Stomach (tissue), 9 donors: ENCODE data around the gene PPP4R2. TPM values are rescaled to one million over a fixed set of nuclear protein-coding genes. Genes with fewer than 3 reads are reported as not detected.
"Not testable (repeated sequence)": the region's sequence is repeated elsewhere in the genome, so short reads cannot be mapped to it uniquely, and the experiment has no call there.

Experiments used
- DNase-seq, 2 donors: peaks; one replicate each; pipeline versions ENCODE4 v3.0.0 to v3.0.0-alpha.2; 2013 to 2019
- H3K27ac ChIP-seq, 5 donors: fragments of 200-600 bp in 4 of 5; sonication (generic) in 4 of 5; one replicate each; pipeline ENCODE4 v1.5.1; 2013 to 2019; ENCODE audit warnings: mild to moderate bottlenecking in 1 of 5, moderate library complexity in 1 of 5
- H3K27me3 ChIP-seq, 3 donors: fragments of 200-600 bp; sonication (generic); one replicate each; pipeline ENCODE4 v1.5.1; 2017 to 2019; ENCODE audit warnings: mixed run types in 1 of 3
- H3K36me3 ChIP-seq, 4 donors: fragments of 200-600 bp; sonication (generic); 1 replicate in 3 of 4; 2 replicates in 1 of 4; pipeline ENCODE4 v1.5.1; 2016 to 2019
- H3K4me1 ChIP-seq, 4 donors: fragments of 200-600 bp; sonication (generic); one replicate each; pipeline ENCODE4 v1.5.1; 2016 to 2019
- H3K4me3 ChIP-seq, 4 donors: fragments of 200-600 bp; sonication (generic) in 3 of 4; one replicate each; pipeline ENCODE4 v1.5.1; 2016 to 2019; ENCODE audit warnings: mild to moderate bottlenecking in 1 of 4
- H3K9me3 ChIP-seq, 4 donors: fragments of 200-600 bp; sonication (generic); one replicate each; pipeline ENCODE4 v1.5.1; 2016 to 2019
- EP300 ChIP-seq: sonication (generic); formaldehyde crosslinking; IDR thresholded peaks from one replicate; pipeline ENCODE4 v1.6.1; 2017; ENCODE audit warnings: antibody characterized with exemption
- POLR2A ChIP-seq, 4 donors: fragments of 450-650 bp; IDR thresholded peaks; one replicate each; pipeline ENCODE4 v1.6.1; 2016; ENCODE audit warnings: antibody characterized with exemption in 4 of 4, control low read depth in 2 of 4, mild to moderate bottlenecking in 1 of 4, moderate library complexity in 1 of 4
- POLR2AphosphoS5 ChIP-seq, 3 donors: sonication (generic); formaldehyde crosslinking; IDR thresholded peaks; one replicate each; pipeline ENCODE4 v1.6.1; 2016; ENCODE audit warnings: antibody characterized with exemption in 3 of 3
- WGBS, 5 donors: extraction: QIAGEN DNeasy Blood & Tissue Kit in 3 of 5; methylation state at CpG; one replicate each; pipeline versions ENCODE4 v1.1.5 to v1.1.7; 2013 to 2018; 5-methylcytosine and 5-hydroxymethylcytosine counted together
- intact Hi-C: fragments of 100-400 bp; cut with DNase I; formaldehyde crosslinking; loops from one replicate; pipeline ENCODE4 v1.15.1; 2023; ENCODE audit warnings: low total_unique reads
- polyA plus RNA-seq, 3 donors: library from polyadenylated mRNA; stranded (reverse); fragments of 200-250 nt; gene quantifications; one replicate each; pipeline ENCODE4 v1.2.3, GENCODE V29; 2013
- total RNA-seq, 5 donors: library from RNA; depleted of rRNA; stranded (reverse); fragments of >200 nt; gene quantifications; one replicate each; pipeline versions ENCODE4 v1.1.0 to v1.2.3, GENCODE V29; 2014 to 2016
- TF ChIP-seq, protein P1 (sequence below), 7 experiments: fragments of 450-650 bp in 4 of 7; fragments of 200-600 bp in 3 of 7; sonication (generic) in 3 of 7; IDR thresholded peaks; one replicate each; pipeline ENCODE4 v1.5.1; 2016 to 2019; ENCODE audit warnings: antibody characterized with exemption in 7 of 7, control low read depth in 2 of 7, mild to moderate bottlenecking in 1 of 7
- donor health status: healthy with polysubstance abuse.
- donor health status: Bipolar disorder and iron deficiency.
- donor health status: healthy.

PPP4R2 gene
- total and polyA plus RNA-seq, 8 donors, result 10.7 to 100 (median 21.8) TPM

DNA sequence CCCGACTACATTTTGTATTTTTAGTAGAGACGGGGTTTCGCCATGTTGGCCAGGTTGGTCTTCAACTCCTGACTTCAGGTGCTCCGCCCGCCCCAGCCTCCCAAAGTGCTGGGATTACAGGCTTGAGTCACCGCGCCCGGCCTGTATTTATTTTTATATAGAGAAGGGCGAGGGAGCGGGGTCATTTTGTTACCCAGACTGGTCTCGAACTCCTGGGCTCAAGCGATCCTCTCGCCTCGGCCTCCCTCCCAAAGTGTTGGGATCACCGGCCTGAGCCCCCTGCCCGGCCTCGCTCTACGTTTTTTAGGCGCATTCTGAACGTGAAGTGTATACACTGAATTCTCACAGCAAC, 514 bp upstream of the PPP4R2 start:
- TF ChIP-seq, protein P1, sequence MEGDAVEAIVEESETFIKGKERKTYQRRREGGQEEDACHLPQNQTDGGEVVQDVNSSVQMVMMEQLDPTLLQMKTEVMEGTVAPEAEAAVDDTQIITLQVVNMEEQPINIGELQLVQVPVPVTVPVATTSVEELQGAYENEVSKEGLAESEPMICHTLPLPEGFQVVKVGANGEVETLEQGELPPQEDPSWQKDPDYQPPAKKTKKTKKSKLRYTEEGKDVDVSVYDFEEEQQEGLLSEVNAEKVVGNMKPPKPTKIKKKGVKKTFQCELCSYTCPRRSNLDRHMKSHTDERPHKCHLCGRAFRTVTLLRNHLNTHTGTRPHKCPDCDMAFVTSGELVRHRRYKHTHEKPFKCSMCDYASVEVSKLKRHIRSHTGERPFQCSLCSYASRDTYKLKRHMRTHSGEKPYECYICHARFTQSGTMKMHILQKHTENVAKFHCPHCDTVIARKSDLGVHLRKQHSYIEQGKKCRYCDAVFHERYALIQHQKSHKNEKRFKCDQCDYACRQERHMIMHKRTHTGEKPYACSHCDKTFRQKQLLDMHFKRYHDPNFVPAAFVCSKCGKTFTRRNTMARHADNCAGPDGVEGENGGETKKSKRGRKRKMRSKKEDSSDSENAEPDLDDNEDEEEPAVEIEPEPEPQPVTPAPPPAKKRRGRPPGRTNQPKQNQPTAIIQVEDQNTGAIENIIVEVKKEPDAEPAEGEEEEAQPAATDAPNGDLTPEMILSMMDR (IDR thresholded peaks at IDR 0.05), result no peak
- TF ChIP-seq POLR2AphosphoS5 (IDR thresholded peaks at IDR 0.05), result no peak
- no peak for TF ChIP-seq POLR2A (IDR thresholded peaks at IDR 0.05)
- TF ChIP-seq EP300, result no peak
- no peak for DNase-seq
- WGBS, 5 donors, result 71 to 86% (median 80%) methylated on average over 20 of the region's 20 CpGs
- intact Hi-C loops, result loop anchor here (5.0 kb wide), 1 partner anchor 149 kb away; the partner anchor contains the start of gene SHQ1
- Histone ChIP-seq H3K27ac (peak overlapping the region; percentile 97 to 99 (median 99)), H3K36me3 (peaks cover 0 to 3% (median under 1%) of the 10 kb centered on the region in 4 donors), H3K9me3 (no peaks in the 10 kb centered on the region), H3K4me1 (peaks cover 27 to 43% (median 39%) of the 10 kb centered on the region in 4 donors), H3K27me3 (no peaks in the 10 kb centered on the region), H3K4me3 (peak overlapping the region; percentile 75 to 87 (median 86))

DNA sequence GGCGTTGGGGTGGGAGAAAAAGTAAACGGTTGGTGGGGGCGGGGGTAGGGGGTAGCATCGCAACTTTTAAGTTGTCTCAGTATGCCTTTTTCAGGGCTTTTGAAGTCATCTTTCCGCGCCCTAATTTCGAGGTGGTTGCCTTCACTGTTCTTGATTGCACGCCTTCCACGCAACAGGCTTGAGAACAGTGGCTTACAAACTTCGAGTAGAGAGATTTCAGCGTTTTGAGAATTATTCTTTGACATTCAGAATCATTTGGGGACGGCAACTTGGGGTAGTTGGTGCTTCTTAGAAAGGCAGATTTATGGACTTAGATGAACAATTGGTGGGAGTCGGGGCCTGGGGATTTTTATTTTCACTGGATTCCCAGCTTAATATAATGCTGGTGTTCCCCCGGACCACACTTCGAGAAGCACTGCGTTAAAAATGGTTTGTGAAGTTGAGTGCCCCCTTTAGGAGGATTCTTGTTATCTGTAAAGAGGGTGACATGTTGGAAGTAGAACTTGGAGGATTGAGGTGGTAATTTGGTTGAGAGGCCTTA, 880 bp downstream of the PPP4R2 start:
- DNase-seq, result peak in 1 of 2 donors; percentile 81
- no peaks in the 10 kb centered on the region for H3K27me3 ChIP-seq
- no peak for TF ChIP-seq POLR2AphosphoS5 (IDR thresholded peaks at IDR 0.05)
- TF ChIP-seq, protein P1 (IDR thresholded peaks at IDR 0.05), result peak in 2 of 7 experiments; percentile 9 to 38
- TF ChIP-seq EP300, result no peak
- TF ChIP-seq POLR2A (IDR thresholded peaks at IDR 0.05), result no peak
- 0 to 1% (median 0%) methylated on average over 16 of the region's 16 CpGs for WGBS, 5 donors
- peaks cover 30 to 57% (median 52%) of the 10 kb centered on the region in 4 donors for H3K4me1 ChIP-seq
- peak overlapping the region; percentile 75 to 87 (median 86) for H3K4me3 ChIP-seq
- H3K27ac ChIP-seq, result peak overlapping the region; percentile 97 to 99 (median 99)
- H3K9me3 ChIP-seq, result no peaks in the 10 kb centered on the region
- intact Hi-C loops, result loop anchor here (5.0 kb wide), 1 partner anchor 150 kb away; the partner anchor contains the start of gene SHQ1
- peaks cover 0 to 15% (median 11%) of the 10 kb centered on the region in 4 donors for H3K36me3 ChIP-seq

DNA sequence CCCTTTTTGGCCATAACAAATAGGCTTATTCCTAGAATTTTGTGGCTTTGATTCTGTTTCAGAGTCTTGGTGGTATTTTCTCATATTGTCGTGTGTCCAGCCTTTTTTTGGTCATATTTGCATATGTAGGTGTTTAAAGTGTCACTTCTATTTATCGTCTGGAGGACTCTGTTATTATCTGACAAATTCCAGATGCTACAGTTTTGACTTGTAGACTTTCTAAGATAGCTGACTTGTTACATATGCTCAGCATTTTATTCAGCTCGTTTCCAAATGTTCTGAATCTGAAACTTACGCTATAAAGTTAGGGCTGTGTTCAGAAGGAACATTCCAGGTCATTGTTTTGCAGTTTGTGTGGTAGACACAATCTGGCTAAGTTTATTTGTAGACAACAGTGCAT, 1.9 kb downstream of the PPP4R2 start:
- WGBS, 5 donors, result 10 to 17% (median 11%) methylated on average over 4 of the region's 4 CpGs
- H3K27me3 ChIP-seq, result no peaks in the 10 kb centered on the region
- peak in 1 of 2 donors; percentile 20 for DNase-seq
- TF ChIP-seq POLR2AphosphoS5 (IDR thresholded peaks at IDR 0.05), result no peak
- H3K9me3 ChIP-seq, result no peaks in the 10 kb centered on the region
- peak overlapping the region in 3 of 5 donors; percentile 97 to 99 (median 99) for H3K27ac ChIP-seq
- peaks cover 0 to 24% (median 13%) of the 10 kb centered on the region in 4 donors for H3K36me3 ChIP-seq
- peak overlapping the region; percentile 75 to 87 (median 86) for H3K4me3 ChIP-seq
- peaks cover 30 to 67% (median 59%) of the 10 kb centered on the region in 4 donors for H3K4me1 ChIP-seq
- intact Hi-C loops, result loop anchor here (5.0 kb wide), 1 partner anchor 151 kb away; the partner anchor contains the start of gene SHQ1

DNA sequence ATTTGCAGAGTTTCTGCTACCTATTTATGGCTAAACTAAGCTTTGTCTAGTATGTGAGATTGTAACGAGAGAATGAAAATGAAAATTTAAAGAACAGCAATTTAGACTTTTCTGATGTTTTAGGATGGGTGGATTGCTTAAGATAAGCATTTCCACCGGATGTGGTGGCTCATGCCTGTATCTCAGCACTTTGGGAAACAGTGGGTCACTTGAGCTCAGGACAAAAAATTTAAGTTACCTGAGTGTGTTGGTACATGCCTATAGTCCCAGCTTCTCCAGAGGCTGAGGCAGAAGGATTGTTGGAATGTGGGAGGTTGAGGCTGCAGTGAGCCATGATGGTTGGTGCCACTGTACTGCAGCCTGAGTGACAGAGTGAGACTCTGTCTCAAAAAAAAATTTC, 3.3 kb downstream of the PPP4R2 start:
- H3K9me3 ChIP-seq, result no peaks in the 10 kb centered on the region
- H3K27me3 ChIP-seq, result no peaks in the 10 kb centered on the region
- H3K4me1 ChIP-seq, result peaks cover 35 to 78% (median 65%) of the 10 kb centered on the region in 4 donors
- WGBS, 5 donors, result 22 to 42% (median 30%) methylated on average over 2 of the region's 2 CpGs
- no peak for TF ChIP-seq POLR2AphosphoS5 (IDR thresholded peaks at IDR 0.05)
- no peak for TF ChIP-seq EP300
- TF ChIP-seq POLR2A (IDR thresholded peaks at IDR 0.05), result no peak
- TF ChIP-seq, protein P1 (IDR thresholded peaks at IDR 0.05), result no peak
- H3K27ac ChIP-seq, result no peak overlapping the region
- intact Hi-C loops, result loop anchor here (5.0 to 10.0 kb wide), 2 partner anchors 55 to 153 kb away; partner anchors contain the start of gene SHQ1
- peak overlapping the region in 2 of 4 donors; percentile 75 to 87 for H3K4me3 ChIP-seq
- H3K36me3 ChIP-seq, result peaks cover 0 to 28% (median 18%) of the 10 kb centered on the region in 4 donors
- DNase-seq, result no peak

DNA sequence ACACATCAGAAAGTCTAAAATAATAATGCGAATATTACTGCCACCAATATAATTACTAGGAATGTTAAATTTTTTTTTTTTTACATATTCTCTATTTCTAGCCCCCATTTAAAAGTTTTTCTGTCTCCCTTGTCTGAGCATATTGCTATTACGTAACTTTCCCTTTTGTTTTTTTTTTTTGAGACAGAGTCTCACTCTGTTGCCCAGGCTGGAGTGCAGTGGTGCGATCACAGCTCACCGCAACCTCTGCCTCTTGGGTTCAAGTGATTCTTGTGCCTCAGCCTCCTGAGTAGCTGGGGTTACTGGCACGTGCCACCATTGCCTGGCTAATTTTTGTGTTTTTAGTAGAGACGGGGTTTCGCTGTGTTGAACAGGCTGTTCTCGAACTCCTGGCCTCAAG, 6.4 kb downstream of the PPP4R2 start:
- not testable (repeated sequence) for H3K9me3 ChIP-seq, H3K27ac ChIP-seq, DNase-seq, H3K27me3 ChIP-seq, H3K4me3 ChIP-seq
- Histone ChIP-seq H3K36me3 (peaks cover 5 to 58% (median 38%) of the 10 kb centered on the region in 4 donors), H3K4me1 (peaks cover 35 to 78% (median 62%) of the 10 kb centered on the region in 4 donors)
- intact Hi-C loops, result loop anchor here (10.0 kb wide), 1 partner anchor 52 kb away; no protein-coding TSS in a partner anchor
- 68 to 97% (median 84%) methylated on average over 8 of the region's 8 CpGs for WGBS, 5 donors
